Transverse colon (tissue), 4 donors: Measurements from ENCODE around the gene KRT1. TPM values are rescaled to one million over a fixed set of nuclear protein-coding genes. Genes with fewer than 3 reads are reported as not detected.

ENCODE experiments used
- DNase-seq: peaks from one replicate; pipeline ENCODE4 v3.0.0-alpha.2; 2019
- H3K27ac ChIP-seq, 4 donors: fragments of 200-600 bp; sonication (generic); 2 replicates each; pipeline ENCODE4 v1.5.1; 2016 to 2018; ENCODE audit warnings: inconsistent platforms in 4 of 4
- H3K27me3 ChIP-seq: fragments of 200-600 bp; sonication (generic); 2 replicates; pipeline ENCODE4 v1.5.1; 2017; ENCODE audit warnings: inconsistent platforms
- H3K36me3 ChIP-seq, 4 donors: fragments of 200-600 bp; sonication (generic); 2 replicates each; pipeline ENCODE4 v1.5.1; 2017 to 2019; ENCODE audit warnings: inconsistent platforms in 4 of 4
- H3K4me1 ChIP-seq, 4 donors: fragments of 200-600 bp; sonication (generic); 2 replicates each; pipeline ENCODE4 v1.5.1; 2017 to 2020; ENCODE audit warnings: inconsistent platforms in 4 of 4
- H3K4me3 ChIP-seq, 4 donors: fragments of 200-600 bp; sonication (generic); 1 replicate in 1 of 4; 2 replicates in 3 of 4; pipeline versions ENCODE4 v1.5.1 to v1.6.1; 2017 to 2019; ENCODE audit warnings: inconsistent platforms in 4 of 4
- H3K9me3 ChIP-seq, 2 donors: fragments of 200-600 bp; sonication (generic); 2 replicates each; pipeline ENCODE4 v1.5.1; 2017 to 2019; ENCODE audit warnings: inconsistent platforms in 2 of 2
- CTCF ChIP-seq, 5 experiments: fragments of 200-600 bp in 3 of 5; fragments of 450-650 bp in 2 of 5; sonication (generic) in 3 of 5; IDR thresholded peaks; 1 replicate in 2 of 5; 2 replicates in 3 of 5; pipeline ENCODE4 v1.5.1; 2016 to 2017; ENCODE audit warnings: antibody characterized with exemption in 5 of 5, inconsistent platforms in 3 of 5, mild to moderate bottlenecking in 2 of 5, moderate library complexity in 1 of 5
- EP300 ChIP-seq: sonication (generic); formaldehyde crosslinking; IDR thresholded peaks from one replicate; pipeline ENCODE4 v1.6.1; 2017; ENCODE audit warnings: antibody characterized with exemption, low read depth
- POLR2A ChIP-seq: fragments of 450-650 bp; IDR thresholded peaks from one replicate; pipeline ENCODE4 v1.6.1; 2016; ENCODE audit warnings: antibody characterized with exemption, mild to moderate bottlenecking, moderate library complexity
- POLR2AphosphoS5 ChIP-seq, 3 donors: sonication (generic); formaldehyde crosslinking; IDR thresholded peaks; one replicate each; pipeline ENCODE4 v1.6.1; 2016; ENCODE audit warnings: antibody characterized with exemption in 3 of 3
- WGBS, 2 donors: methylation state at CpG; one replicate each; pipeline ENCODE4 v1.1.5; 2018; ENCODE audit warnings: low coverage in 1 of 2; 5-methylcytosine and 5-hydroxymethylcytosine counted together
- in situ Hi-C, 4 donors: fragments of 200-750 bp; cut with MboI; loops; one replicate each; pipeline versions ENCODE4 v1.15.0 to v1.15.1; 2017; ENCODE audit warnings: low sequenced_read_pairs in 3 of 4, low pct_ligation_motif_present in 1 of 4, low pct_unique_long_range_greater_than_20kb in 1 of 4
- intact Hi-C: fragments of 100-400 bp; cut with DNase I; formaldehyde crosslinking; loops from one replicate; pipeline ENCODE4 v1.15.1; 2023; ENCODE audit warnings: low total_unique reads
- total RNA-seq, 4 donors: library from RNA; depleted of rRNA; stranded (reverse); fragments of >200 nt; gene quantifications; one replicate each; pipeline ENCODE4 v1.1.0, GENCODE V29; 2016

The KRT1 gene
- total RNA-seq, 4 donors from 2014 or later = not detected

GRCh38 chr12:52630008-52630500, 50.2 kb downstream of the KRT1 start:
- H3K4me3 ChIP-seq = no peak overlapping the region
- TF ChIP-seq EP300 (no peak), POLR2A (no peak), POLR2AphosphoS5 (IDR thresholded peaks at IDR 0.05) (no peak), CTCF (IDR thresholded peaks at IDR 0.05) (no peak)
- DNase-seq = no peak
- no peaks in the 10 kb centered on the region for H3K27me3 ChIP-seq
- H3K4me1 ChIP-seq = no peaks in the 10 kb centered on the region
- 50 to 65% methylated on average over 1 to 7 of the region's 7 CpGs for WGBS, 2 donors
- no peaks in the 10 kb centered on the region for H3K36me3 ChIP-seq
- no peaks in the 10 kb centered on the region for H3K9me3 ChIP-seq
- no peak overlapping the region for H3K27ac ChIP-seq
- intact Hi-C loops = no loop called here
- in situ Hi-C loops = no loop called here

- no peak for DNase-seq
- in situ Hi-C loops = no loop called here
- no peak overlapping the region for H3K4me3 ChIP-seq
These were observed 50.8 kb downstream of the KRT1 start for GRCh38 chr12:52629281-52630007.

GRCh38 chr12:52628841-52629240, 51.4 kb downstream of the KRT1 start:
- in situ Hi-C loops = no loop called here
- Histone ChIP-seq H3K9me3 (no peaks in the 10 kb centered on the region), H3K27ac (no peak overlapping the region), H3K27me3 (no peaks in the 10 kb centered on the region), H3K4me3 (no peak overlapping the region), H3K36me3 (no peaks in the 10 kb centered on the region), H3K4me1 (no peaks in the 10 kb centered on the region)
- TF ChIP-seq POLR2A = no peak
- no peak for TF ChIP-seq EP300
- no peak for TF ChIP-seq POLR2AphosphoS5 (IDR thresholded peaks at IDR 0.05)
- TF ChIP-seq CTCF (IDR thresholded peaks at IDR 0.05) = no peak
- DNase-seq = no peak
- intact Hi-C loops = loop anchor here (1.0 kb wide), 1 partner anchor 21 kb away; no protein-coding TSS in a partner anchor
- WGBS, 2 donors = 100% methylated on average over 1 of the region's 2 CpGs

More at GRCh38 chr12:52629281-52630007, 50.8 kb downstream of the KRT1 start:
- no peaks in the 10 kb centered on the region for H3K36me3 ChIP-seq
- no peak overlapping the region for H3K27ac ChIP-seq
- no peaks in the 10 kb centered on the region for H3K4me1 ChIP-seq
- 75 to 77% methylated on average over 4 to 12 of the region's 12 CpGs for WGBS, 2 donors
- intact Hi-C loops = loop anchor here (1.0 kb wide), 1 partner anchor 21 kb away; no protein-coding TSS in a partner anchor
- TF ChIP-seq CTCF (IDR thresholded peaks at IDR 0.05) (no peak), POLR2A (no peak), EP300 (no peak), POLR2AphosphoS5 (IDR thresholded peaks at IDR 0.05) (no peak)
- H3K27me3 ChIP-seq = no peaks in the 10 kb centered on the region
- no peaks in the 10 kb centered on the region for H3K9me3 ChIP-seq

GRCh38 chr12:52628111-52628507, 52.1 kb downstream of the KRT1 start:
- TF ChIP-seq CTCF (IDR thresholded peaks at IDR 0.05) (no peak), POLR2AphosphoS5 (IDR thresholded peaks at IDR 0.05) (no peak), POLR2A (no peak), EP300 (no peak)
- 75% methylated on average over 4 of the region's 4 CpGs; no CpG with 5 or more reads in 1 of the 2 donors for WGBS, 2 donors
- no peaks in the 10 kb centered on the region for H3K36me3 ChIP-seq

More at GRCh38 chr12:52628111-52628507, 52.1 kb downstream of the KRT1 start:
- DNase-seq = no peak
- Histone ChIP-seq H3K4me1 (no peaks in the 10 kb centered on the region), H3K27me3 (no peaks in the 10 kb centered on the region), H3K9me3 (no peaks in the 10 kb centered on the region), H3K4me3 (no peak overlapping the region), H3K27ac (no peak overlapping the region)
- in situ Hi-C loops = no loop called here
- intact Hi-C loops = no loop called here
